ENCODE measurements around the gene TNFRSF4. TPM values are rescaled to one million over a fixed set of nuclear protein-coding genes. Genes with fewer than 3 reads are reported as not detected.
A peak's percentile ranks its signal among the peaks of the same experiment; 100 is the strongest.

TNFRSF4 gene
- total and polyA plus RNA-seq, 9 of the 15 experiments (the other 6 are each of a cell fraction or from before 2014, with no cell fraction given), result 0.07 to 0.44 (median 0.19) TPM; not detected in 5

DNA sequence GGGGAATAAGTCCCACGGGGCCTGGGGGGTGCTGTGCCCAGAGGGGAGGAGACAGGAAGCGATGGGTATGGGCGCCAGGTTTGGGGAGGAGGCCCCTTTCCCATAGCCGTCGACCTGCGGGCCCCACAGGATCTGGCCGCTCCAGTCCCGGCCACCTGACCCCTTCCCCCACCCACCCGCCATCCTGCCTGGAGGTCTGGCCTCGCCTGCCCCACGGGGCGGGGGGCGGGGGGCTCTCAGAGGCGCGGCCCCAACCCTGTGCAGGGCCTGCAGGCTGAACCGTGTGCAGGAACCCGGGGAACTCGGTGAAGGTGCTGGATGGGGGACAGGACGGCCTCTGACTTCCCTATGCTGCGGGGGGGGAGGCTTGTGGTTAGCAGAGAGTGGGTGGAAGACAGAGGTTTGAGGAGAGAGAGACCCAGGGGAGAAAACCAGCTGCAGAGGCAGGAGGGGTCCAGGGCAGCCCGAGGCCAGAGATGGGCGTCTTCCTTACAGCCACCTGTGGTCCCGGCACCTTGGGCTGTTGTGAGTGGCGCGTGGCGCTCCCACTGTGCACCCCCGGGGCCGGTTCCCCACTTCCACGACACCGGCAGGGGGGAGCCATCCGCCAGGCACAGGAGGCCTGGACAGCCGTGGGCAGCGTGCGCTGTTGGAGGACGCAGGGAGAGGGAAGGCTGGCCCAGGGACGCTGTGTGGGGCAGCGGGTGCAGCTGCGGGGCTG, 5.1 kb downstream of the TNFRSF4 start (continued):
- TF ChIP-seq, protein P1, sequence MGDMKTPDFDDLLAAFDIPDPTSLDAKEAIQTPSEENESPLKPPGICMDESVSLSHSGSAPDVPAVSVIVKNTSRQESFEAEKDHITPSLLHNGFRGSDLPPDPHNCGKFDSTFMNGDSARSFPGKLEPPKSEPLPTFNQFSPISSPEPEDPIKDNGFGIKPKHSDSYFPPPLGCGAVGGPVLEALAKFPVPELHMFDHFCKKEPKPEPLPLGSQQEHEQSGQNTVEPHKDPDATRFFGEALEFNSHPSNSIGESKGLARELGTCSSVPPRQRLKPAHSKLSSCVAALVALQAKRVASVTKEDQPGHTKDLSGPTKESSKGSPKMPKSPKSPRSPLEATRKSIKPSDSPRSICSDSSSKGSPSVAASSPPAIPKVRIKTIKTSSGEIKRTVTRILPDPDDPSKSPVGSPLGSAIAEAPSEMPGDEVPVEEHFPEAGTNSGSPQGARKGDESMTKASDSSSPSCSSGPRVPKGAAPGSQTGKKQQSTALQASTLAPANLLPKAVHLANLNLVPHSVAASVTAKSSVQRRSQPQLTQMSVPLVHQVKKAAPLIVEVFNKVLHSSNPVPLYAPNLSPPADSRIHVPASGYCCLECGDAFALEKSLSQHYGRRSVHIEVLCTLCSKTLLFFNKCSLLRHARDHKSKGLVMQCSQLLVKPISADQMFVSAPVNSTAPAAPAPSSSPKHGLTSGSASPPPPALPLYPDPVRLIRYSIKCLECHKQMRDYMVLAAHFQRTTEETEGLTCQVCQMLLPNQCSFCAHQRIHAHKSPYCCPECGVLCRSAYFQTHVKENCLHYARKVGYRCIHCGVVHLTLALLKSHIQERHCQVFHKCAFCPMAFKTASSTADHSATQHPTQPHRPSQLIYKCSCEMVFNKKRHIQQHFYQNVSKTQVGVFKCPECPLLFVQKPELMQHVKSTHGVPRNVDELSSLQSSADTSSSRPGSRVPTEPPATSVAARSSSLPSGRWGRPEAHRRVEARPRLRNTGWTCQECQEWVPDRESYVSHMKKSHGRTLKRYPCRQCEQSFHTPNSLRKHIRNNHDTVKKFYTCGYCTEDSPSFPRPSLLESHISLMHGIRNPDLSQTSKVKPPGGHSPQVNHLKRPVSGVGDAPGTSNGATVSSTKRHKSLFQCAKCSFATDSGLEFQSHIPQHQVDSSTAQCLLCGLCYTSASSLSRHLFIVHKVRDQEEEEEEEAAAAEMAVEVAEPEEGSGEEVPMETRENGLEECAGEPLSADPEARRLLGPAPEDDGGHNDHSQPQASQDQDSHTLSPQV (IDR thresholded peaks at IDR 0.05), result no peak
- no peak for TF ChIP-seq SIX5 (IDR thresholded peaks at IDR 0.05; ENCODE audit: borderline replicate concordance in 1 of 2, insufficient read depth in 1 of 2, low read depth in 1 of 2, low read length in 2 of 2)

GRCh38 chr1:1207571-1207892, 6.4 kb downstream of the TNFRSF4 start:
- no peak for ATAC-seq
- FAIRE-seq, result no peak
- 17% methylated on average over 7 of the region's 11 CpGs for WGBS (ENCODE audit: insufficient coverage, low coverage, missing lambda C conversion rate)
- Histone ChIP-seq H3K27me3 (ENCODE audit: control insufficient read depth in 2 of 2, insufficient read depth in 2 of 2, low read length in 2 of 2) (no peaks in the 10 kb centered on the region), H2AFZ (ENCODE audit: low read depth, low read length) (no peak overlapping the region), H3K27ac (ENCODE audit: extremely low read depth, low read depth, low read length) (no peak overlapping the region), H3K4me2 (ENCODE audit: insufficient read depth, low read length) (no peak overlapping the region), H3K4me1 (replicated peaks in 1 of 2; ENCODE audit: control insufficient read depth in 2 of 2, insufficient read depth in 2 of 2, low read length in 2 of 2) (peaks cover 13 to 96% of the 10 kb centered on the region in 2 experiments; a peak in 4 of 5 replicates), H3K4me3 (no peak overlapping the region), H3K9me1 (ENCODE audit: control insufficient read depth, insufficient read depth, low read length) (no peaks in the 10 kb centered on the region), H3K9ac (ENCODE audit: insufficient read depth in 1 of 2, low read depth in 2 of 2, low read length in 2 of 2) (no peak overlapping the region), H3K9me3 (replicated peaks; ENCODE audit: control insufficient read depth, insufficient read depth, low read depth, low read length) (no peaks in the 10 kb centered on the region), H3K36me3 (ENCODE audit: control insufficient read depth, insufficient read depth, low read length) (no peaks in the 10 kb centered on the region), H3K79me2 (ENCODE audit: control insufficient read depth, insufficient read depth, low read length) (no peaks in the 10 kb centered on the region), H4K20me1 (replicated peaks; ENCODE audit: control insufficient read depth, insufficient read depth, low read length) (no peaks in the 10 kb centered on the region)
- ChIA-PET POLR2A (interaction anchor here (0.9 kb wide), 1 partner anchor 9 kb away, joined by 5 read pairs; no protein-coding TSS in a partner anchor), CTCF (ENCODE audit: low intra/inter-chr PET ratio) (no interaction called here)
- no peak for DNase-seq (ENCODE audit: extremely low read depth in 1 of 4, low spot score in 3 of 4)
- no TSS peak for BruUV-seq (replicated peaks)
- in situ Hi-C loops (cut with MboI), result no loop called here
- intact Hi-C loops (cut with micrococcal nuclease), result loop anchor here (5.0 kb wide), 1 partner anchor 85 kb away; no protein-coding TSS in a partner anchor
- TF ChIP-seq ZNF79 (CRISPR knock-in tag; IDR thresholded peaks at IDR 0.05; ENCODE audit: low read depth) (no peak), ZBTB33 (CRISPR knock-in tag; IDR thresholded peaks at IDR 0.05) (peak; percentile 41; the same call in 1 of the 2 replicates), NCOR1 (IDR thresholded peaks at IDR 0.05) (no peak), KDM1A (IDR thresholded peaks at IDR 0.05) (no peak), SRSF9 (IDR thresholded peaks at IDR 0.05; ENCODE audit: borderline replicate concordance, low read depth, low read length) (no peak), ZBED1 (IDR thresholded peaks at IDR 0.05) (no peak), DDX20 (tag; IDR thresholded peaks at IDR 0.05; ENCODE audit: low read depth) (no peak), CREB1 (IDR thresholded peaks at IDR 0.05) (no peak), CREB1 (CRISPR knock-in tag; IDR thresholded peaks at IDR 0.05) (no peak), SNRNP70 (optimal IDR thresholded peaks at IDR 0.05; ENCODE audit: low read depth, low read length) (no peak)
- TF ChIP-seq, protein P2, sequence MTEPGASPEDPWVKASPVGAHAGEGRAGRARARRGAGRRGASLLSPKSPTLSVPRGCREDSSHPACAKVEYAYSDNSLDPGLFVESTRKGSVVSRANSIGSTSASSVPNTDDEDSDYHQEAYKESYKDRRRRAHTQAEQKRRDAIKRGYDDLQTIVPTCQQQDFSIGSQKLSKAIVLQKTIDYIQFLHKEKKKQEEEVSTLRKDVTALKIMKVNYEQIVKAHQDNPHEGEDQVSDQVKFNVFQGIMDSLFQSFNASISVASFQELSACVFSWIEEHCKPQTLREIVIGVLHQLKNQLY (CRISPR knock-in tag; conservative IDR thresholded peaks at IDR 0.05), result no peak

Data from K562 (cell line).